GM23338 (cell line): ENCODE measurements around the gene IL13RA2.

Source experiments
- CREB1 ChIP-seq: fragments of 250-450 bp; sonication (Bioruptor Pico); IDR thresholded peaks from 2 replicates; pipeline ENCODE4 v1.5.0; 2020; ENCODE audit warnings: low read depth, mild to moderate bottlenecking, moderate library complexity
- EZH2phosphoT487 ChIP-seq: fragments of 200-600 bp; sonication (generic); IDR thresholded peaks from one replicate; pipeline ENCODE4 v1.8.1; 2018; ENCODE audit warnings: antibody characterized with exemption; ENCODE audit not compliant: unreplicated experiment
- POLR2AphosphoS5 ChIP-seq: IDR thresholded peaks from 2 replicates; pipeline ENCODE4 v1.6.1; 2016; ENCODE audit warnings: antibody characterized with exemption, low read depth
- TF ChIP-seq, protein P1 (sequence below), 2 experiments: fragments of 200-600 bp in 1 of 2; sonication (generic) in 1 of 2; conservative IDR thresholded peaks; 2 replicates each; pipeline versions ENCODE4 v1.5.1 to v1.6.1; 2016 to 2017; ENCODE audit warnings: antibody characterized with exemption in 2 of 2, low read depth in 2 of 2, mild to moderate bottlenecking in 2 of 2, moderate library complexity in 1 of 2
- TF ChIP-seq, protein P2 (sequence below): IDR thresholded peaks from one replicate; pipeline ENCODE4 v1.6.1; 2018; ENCODE audit warnings: antibody characterized with exemption; ENCODE audit not compliant: unreplicated experiment

- TF ChIP-seq EZH2phosphoT487 (no peak), CREB1 (no peak), POLR2AphosphoS5 (no peak)
- TF ChIP-seq, protein P1, sequence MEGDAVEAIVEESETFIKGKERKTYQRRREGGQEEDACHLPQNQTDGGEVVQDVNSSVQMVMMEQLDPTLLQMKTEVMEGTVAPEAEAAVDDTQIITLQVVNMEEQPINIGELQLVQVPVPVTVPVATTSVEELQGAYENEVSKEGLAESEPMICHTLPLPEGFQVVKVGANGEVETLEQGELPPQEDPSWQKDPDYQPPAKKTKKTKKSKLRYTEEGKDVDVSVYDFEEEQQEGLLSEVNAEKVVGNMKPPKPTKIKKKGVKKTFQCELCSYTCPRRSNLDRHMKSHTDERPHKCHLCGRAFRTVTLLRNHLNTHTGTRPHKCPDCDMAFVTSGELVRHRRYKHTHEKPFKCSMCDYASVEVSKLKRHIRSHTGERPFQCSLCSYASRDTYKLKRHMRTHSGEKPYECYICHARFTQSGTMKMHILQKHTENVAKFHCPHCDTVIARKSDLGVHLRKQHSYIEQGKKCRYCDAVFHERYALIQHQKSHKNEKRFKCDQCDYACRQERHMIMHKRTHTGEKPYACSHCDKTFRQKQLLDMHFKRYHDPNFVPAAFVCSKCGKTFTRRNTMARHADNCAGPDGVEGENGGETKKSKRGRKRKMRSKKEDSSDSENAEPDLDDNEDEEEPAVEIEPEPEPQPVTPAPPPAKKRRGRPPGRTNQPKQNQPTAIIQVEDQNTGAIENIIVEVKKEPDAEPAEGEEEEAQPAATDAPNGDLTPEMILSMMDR (conservative IDR thresholded peaks at IDR 0.05; ENCODE audit: low read depth in 2 of 2): no peak
- TF ChIP-seq, protein P2, sequence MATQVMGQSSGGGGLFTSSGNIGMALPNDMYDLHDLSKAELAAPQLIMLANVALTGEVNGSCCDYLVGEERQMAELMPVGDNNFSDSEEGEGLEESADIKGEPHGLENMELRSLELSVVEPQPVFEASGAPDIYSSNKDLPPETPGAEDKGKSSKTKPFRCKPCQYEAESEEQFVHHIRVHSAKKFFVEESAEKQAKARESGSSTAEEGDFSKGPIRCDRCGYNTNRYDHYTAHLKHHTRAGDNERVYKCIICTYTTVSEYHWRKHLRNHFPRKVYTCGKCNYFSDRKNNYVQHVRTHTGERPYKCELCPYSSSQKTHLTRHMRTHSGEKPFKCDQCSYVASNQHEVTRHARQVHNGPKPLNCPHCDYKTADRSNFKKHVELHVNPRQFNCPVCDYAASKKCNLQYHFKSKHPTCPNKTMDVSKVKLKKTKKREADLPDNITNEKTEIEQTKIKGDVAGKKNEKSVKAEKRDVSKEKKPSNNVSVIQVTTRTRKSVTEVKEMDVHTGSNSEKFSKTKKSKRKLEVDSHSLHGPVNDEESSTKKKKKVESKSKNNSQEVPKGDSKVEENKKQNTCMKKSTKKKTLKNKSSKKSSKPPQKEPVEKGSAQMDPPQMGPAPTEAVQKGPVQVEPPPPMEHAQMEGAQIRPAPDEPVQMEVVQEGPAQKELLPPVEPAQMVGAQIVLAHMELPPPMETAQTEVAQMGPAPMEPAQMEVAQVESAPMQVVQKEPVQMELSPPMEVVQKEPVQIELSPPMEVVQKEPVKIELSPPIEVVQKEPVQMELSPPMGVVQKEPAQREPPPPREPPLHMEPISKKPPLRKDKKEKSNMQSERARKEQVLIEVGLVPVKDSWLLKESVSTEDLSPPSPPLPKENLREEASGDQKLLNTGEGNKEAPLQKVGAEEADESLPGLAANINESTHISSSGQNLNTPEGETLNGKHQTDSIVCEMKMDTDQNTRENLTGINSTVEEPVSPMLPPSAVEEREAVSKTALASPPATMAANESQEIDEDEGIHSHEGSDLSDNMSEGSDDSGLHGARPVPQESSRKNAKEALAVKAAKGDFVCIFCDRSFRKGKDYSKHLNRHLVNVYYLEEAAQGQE: no peak
Observed at GRCh38 chrX:115011428-115011827, 6.0 kb downstream of the IL13RA2 start.
